HepG2 (cell line): ENCODE measurements around the gene GATD1. TPM values are rescaled to one million over a fixed set of nuclear protein-coding genes. Genes with fewer than 3 reads are reported as not detected.

Experiments used
- CHCHD3 ChIP-seq: sonication (generic); formaldehyde crosslinking; IDR thresholded peaks from 2 replicates; pipeline ENCODE4 v1.8.0; 2022; ENCODE audit warnings: mild to moderate bottlenecking, missing genetic modification reagents, moderate library complexity
- CREM ChIP-seq, 2 experiments: sonication (generic) in 1 of 2; formaldehyde crosslinking in 1 of 2; IDR thresholded peaks; 2 replicates each; pipeline versions ENCODE4 v1.4.0 to v1.6.1; 2016 to 2020; ENCODE audit warnings: antibody characterized with exemption in 1 of 2, mild to moderate bottlenecking in 1 of 2, missing genetic modification reagents in 1 of 2
- DPF2 ChIP-seq: sonication (generic); formaldehyde crosslinking; IDR thresholded peaks from 2 replicates; pipeline ENCODE4 v1.4.0; 2020; ENCODE audit warnings: mild to moderate bottlenecking, low read depth, missing genetic modification reagents, borderline replicate concordance
- FOSL1 ChIP-seq: sonication (generic); formaldehyde crosslinking; IDR thresholded peaks from 2 replicates; pipeline ENCODE4 v1.9.0; 2021; ENCODE audit warnings: missing genetic modification reagents, borderline replicate concordance
- HNF4G ChIP-seq, 2 experiments: sonication (generic) in 1 of 2; formaldehyde crosslinking in 1 of 2; IDR thresholded peaks; 2 replicates each; pipeline versions ENCODE4 v1.4.0 to v1.6.1; 2011 to 2020; ENCODE audit warnings: borderline replicate concordance in 2 of 2, low read depth in 2 of 2, mild to moderate bottlenecking in 2 of 2, low read length in 1 of 2, missing genetic modification reagents in 1 of 2, moderate library complexity in 1 of 2
- NBN ChIP-seq: fragments of 450-650 bp; conservative IDR thresholded peaks from 2 replicates; pipeline ENCODE4 v1.6.1; 2017
- NFRKB ChIP-seq: fragments of 450-650 bp; IDR thresholded peaks from 2 replicates; pipeline ENCODE4 v1.6.1; 2017
- NR1H2 ChIP-seq: sonication (generic); formaldehyde crosslinking; IDR thresholded peaks from 2 replicates; pipeline ENCODE4 v1.8.1; 2022; ENCODE audit warnings: low read depth, missing genetic modification reagents, borderline replicate concordance
- RELA ChIP-seq: sonication (generic); formaldehyde crosslinking; IDR thresholded peaks from 2 replicates; pipeline ENCODE4 v1.4.0; 2020; ENCODE audit warnings: missing genetic modification reagents
- ZNF407 ChIP-seq: sonication (generic); formaldehyde crosslinking; IDR thresholded peaks from one replicate; pipeline ENCODE4 v1.5.1; 2020; ENCODE audit warnings: mild to moderate bottlenecking, missing genetic modification reagents; ENCODE audit errors: not compliant biosample characterization
- ZNF704 ChIP-seq: sonication (generic); formaldehyde crosslinking; IDR thresholded peaks from 2 replicates; pipeline ENCODE4 v1.8.1; 2023; ENCODE audit warnings: mild to moderate bottlenecking, inconsistent platforms, moderate library complexity, missing genetic modification reagents, borderline replicate concordance
- ZNF775 ChIP-seq: sonication (generic); formaldehyde crosslinking; IDR thresholded peaks from 2 replicates; pipeline ENCODE4 v1.4.0; 2020; ENCODE audit warnings: missing genetic modification reagents, mild to moderate bottlenecking, moderate library complexity, borderline replicate concordance
- ZNF790 ChIP-seq: sonication (generic); formaldehyde crosslinking; IDR thresholded peaks from 2 replicates; pipeline ENCODE4 v1.8.0; 2022; ENCODE audit warnings: missing genetic modification reagents, mild to moderate bottlenecking, borderline replicate concordance
- polyA plus RNA-seq, 8 experiments: library from polyadenylated mRNA; depleted of rRNA in 3 of 8; stranded (reverse) in 7 of 8; unstranded in 1 of 8; fragments of >200 nt; fragmentation: Illumina TruSeq in 4 of 8; extraction: Trizol in 4 of 8; gene quantifications; 2 replicates each; pipeline versions ENCODE4 v1.2.1 to v1.2.3, GENCODE V29; 2011 to 2016; ENCODE audit warnings: low read depth in 4 of 8, missing spikeins in 1 of 8, mixed read lengths in 1 of 8; ENCODE audit not compliant: insufficient read depth in 1 of 8
- total RNA-seq, 5 experiments: library from RNA; depleted of rRNA; stranded (reverse); fragments of >200 nt; fragmentation: Illumina TruSeq; extraction: Trizol; gene quantifications; 2 replicates each; pipeline ENCODE4 v1.2.3, GENCODE V29; 2016; ENCODE audit warnings: low read depth in 1 of 5
- TF ChIP-seq, protein P1 (sequence below): sonication (generic); formaldehyde crosslinking; IDR thresholded peaks from 2 replicates; pipeline ENCODE4 v1.5.0; 2020; ENCODE audit warnings: missing genetic modification reagents
- TF ChIP-seq, protein P2 (sequence below): sonication (generic); formaldehyde crosslinking; IDR thresholded peaks from 2 replicates; pipeline ENCODE4 v1.9.0; 2021; ENCODE audit warnings: missing genetic modification reagents, borderline replicate concordance

GATD1 gene
- total and polyA plus RNA-seq, 2 of the 13 experiments (the other 11 are each of a cell fraction or from before 2014, with no cell fraction given) = 31.3 to 60.5 TPM

DNA sequence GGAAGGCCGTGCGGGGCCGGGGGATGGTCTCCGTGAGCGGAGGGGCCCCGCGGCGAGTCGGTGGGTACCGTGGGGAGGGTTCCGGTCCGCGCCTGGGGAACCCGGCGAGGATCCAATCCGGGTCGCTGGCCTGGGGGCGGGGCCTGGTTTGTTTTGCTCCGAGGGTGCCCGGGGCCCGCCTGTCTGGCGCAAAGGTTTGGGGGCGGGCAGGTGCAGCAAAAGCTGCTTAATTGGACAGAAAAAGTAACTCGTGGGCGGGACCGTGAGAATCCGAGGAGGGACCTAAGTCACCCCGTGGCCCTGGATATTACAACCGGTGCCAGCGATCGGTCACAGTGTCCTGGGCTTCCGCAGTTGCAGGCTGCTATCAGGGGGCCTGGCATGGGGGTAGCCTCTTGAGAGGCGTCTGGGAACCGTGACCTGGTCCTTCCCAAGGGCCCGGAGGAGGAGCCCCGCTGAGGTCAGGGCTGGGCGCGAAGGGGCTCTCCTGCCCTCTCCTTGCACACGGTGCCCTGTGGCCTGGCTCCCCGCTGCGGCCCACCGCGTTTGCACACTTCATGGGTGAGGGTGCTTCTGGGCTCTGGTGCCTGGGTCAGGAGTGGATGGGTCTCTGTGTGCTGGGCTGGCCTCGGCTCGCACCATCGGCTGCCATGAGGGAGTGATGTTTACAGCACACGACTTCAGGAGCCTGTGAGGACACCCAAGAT, 42.8 kb upstream of the GATD1 start (continued):
- TF ChIP-seq, protein P1, sequence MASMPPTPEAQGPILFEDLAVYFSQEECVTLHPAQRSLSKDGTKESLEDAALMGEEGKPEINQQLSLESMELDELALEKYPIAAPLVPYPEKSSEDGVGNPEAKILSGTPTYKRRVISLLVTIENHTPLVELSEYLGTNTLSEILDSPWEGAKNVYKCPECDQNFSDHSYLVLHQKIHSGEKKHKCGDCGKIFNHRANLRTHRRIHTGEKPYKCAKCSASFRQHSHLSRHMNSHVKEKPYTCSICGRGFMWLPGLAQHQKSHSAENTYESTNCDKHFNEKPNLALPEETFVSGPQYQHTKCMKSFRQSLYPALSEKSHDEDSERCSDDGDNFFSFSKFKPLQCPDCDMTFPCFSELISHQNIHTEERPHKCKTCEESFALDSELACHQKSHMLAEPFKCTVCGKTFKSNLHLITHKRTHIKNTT (CRISPR knock-in tag) = no peak
- no peak for TF ChIP-seq RELA (CRISPR knock-in tag)
- TF ChIP-seq ZNF407 (CRISPR knock-in tag) = no peak
- no peak for TF ChIP-seq ZNF775 (CRISPR knock-in tag)
- no peak for TF ChIP-seq NBN
- no peak for TF ChIP-seq ZNF704 (CRISPR knock-in tag)
- TF ChIP-seq, protein P2, sequence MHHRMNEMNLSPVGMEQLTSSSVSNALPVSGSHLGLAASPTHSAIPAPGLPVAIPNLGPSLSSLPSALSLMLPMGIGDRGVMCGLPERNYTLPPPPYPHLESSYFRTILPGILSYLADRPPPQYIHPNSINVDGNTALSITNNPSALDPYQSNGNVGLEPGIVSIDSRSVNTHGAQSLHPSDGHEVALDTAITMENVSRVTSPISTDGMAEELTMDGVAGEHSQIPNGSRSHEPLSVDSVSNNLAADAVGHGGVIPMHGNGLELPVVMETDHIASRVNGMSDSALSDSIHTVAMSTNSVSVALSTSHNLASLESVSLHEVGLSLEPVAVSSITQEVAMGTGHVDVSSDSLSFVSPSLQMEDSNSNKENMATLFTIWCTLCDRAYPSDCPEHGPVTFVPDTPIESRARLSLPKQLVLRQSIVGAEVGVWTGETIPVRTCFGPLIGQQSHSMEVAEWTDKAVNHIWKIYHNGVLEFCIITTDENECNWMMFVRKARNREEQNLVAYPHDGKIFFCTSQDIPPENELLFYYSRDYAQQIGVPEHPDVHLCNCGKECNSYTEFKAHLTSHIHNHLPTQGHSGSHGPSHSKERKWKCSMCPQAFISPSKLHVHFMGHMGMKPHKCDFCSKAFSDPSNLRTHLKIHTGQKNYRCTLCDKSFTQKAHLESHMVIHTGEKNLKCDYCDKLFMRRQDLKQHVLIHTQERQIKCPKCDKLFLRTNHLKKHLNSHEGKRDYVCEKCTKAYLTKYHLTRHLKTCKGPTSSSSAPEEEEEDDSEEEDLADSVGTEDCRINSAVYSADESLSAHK (CRISPR knock-in tag) = no peak
- TF ChIP-seq CREM (IDR thresholded peaks at IDR 0.05) = no peak
- no peak for TF ChIP-seq CREM (CRISPR knock-in tag; IDR thresholded peaks at IDR 0.05)
- TF ChIP-seq DPF2 = no peak
- TF ChIP-seq NR1H2 (CRISPR knock-in tag) = no peak
- TF ChIP-seq ZNF790 = no peak
- no peak for TF ChIP-seq NFRKB
- TF ChIP-seq HNF4G (IDR thresholded peaks at IDR 0.05; ENCODE audit: borderline replicate concordance, low read depth, low read length) = peak; percentile 10; the same call in 1 of the 2 replicates
- TF ChIP-seq HNF4G (CRISPR knock-in tag; IDR thresholded peaks at IDR 0.05; ENCODE audit: borderline replicate concordance, low read depth) = no peak
- 0 out of 2 replicates have a peak, but pooled peaks have one; percentile 80 for TF ChIP-seq CHCHD3 (CRISPR knock-in tag)
- no peak for TF ChIP-seq FOSL1 (CRISPR knock-in tag)
